Stimulated activated CD4-positive, alpha-beta T cell treated with anti-CD3 and anti-CD28 coated beads, Interleukin-2, amount 100 ng/mL, for 48 hours (primary cell): ENCODE data around the gene CCRL2.
"Not testable (repeated sequence)": the region's sequence is repeated elsewhere in the genome, so short reads cannot be mapped to it uniquely, and the experiment has no call there.

ENCODE experiments used
- DNase-seq, 2 donors: peaks; one replicate each; pipeline ENCODE4 v3.0.0-alpha.2; 2020

The CCRL2 gene

GRCh38 chr3:46405301-46406019, 1.6 kb upstream of the CCRL2 start:
- DNase-seq = no peak

- DNase-seq = no peak
Observed at GRCh38 chr3:46406443-46406787, 644 bp upstream of the CCRL2 start.

- no peak for DNase-seq
Observed at GRCh38 chr3:46407970-46408369, 911 bp downstream of the CCRL2 start.

- no peak for DNase-seq
Observed at GRCh38 chr3:46408853-46409252, 1.8 kb downstream of the CCRL2 start.

GRCh38 chr3:46409739-46410489, 2.9 kb downstream of the CCRL2 start:
- no peak for DNase-seq

GRCh38 chr3:46410669-46411068, 3.6 kb downstream of the CCRL2 start:
- DNase-seq = no peak

- DNase-seq = no peak
Observed at GRCh38 chr3:46411271-46411670, 4.2 kb downstream of the CCRL2 start.

- no peak for DNase-seq
Observed at GRCh38 chr3:46412786-46413298, 5.8 kb downstream of the CCRL2 start.

GRCh38 chr3:46413951-46414350, 6.9 kb downstream of the CCRL2 start:
- DNase-seq = no peak

GRCh38 chr3:46414739-46415138, 7.7 kb downstream of the CCRL2 start:
- DNase-seq = no peak

- DNase-seq = no peak
Observed at GRCh38 chr3:46416125-46416810, 9.2 kb downstream of the CCRL2 start.

GRCh38 chr3:46416811-46417510, 9.9 kb downstream of the CCRL2 start:
- DNase-seq = no peak

- no peak for DNase-seq
Observed at GRCh38 chr3:46417841-46418611, 11.0 kb downstream of the CCRL2 start.

GRCh38 chr3:46419816-46420215, 12.8 kb downstream of the CCRL2 start:
- no peak for DNase-seq

- no peak for DNase-seq
Observed at GRCh38 chr3:46420931-46421330, 13.9 kb downstream of the CCRL2 start.

- no peak for DNase-seq
Observed at GRCh38 chr3:46422617-46423016, 15.6 kb downstream of the CCRL2 start.

- DNase-seq = no peak
Observed at GRCh38 chr3:46423588-46423987, 16.5 kb downstream of the CCRL2 start.

- not testable (repeated sequence) for DNase-seq
Observed at GRCh38 chr3:46426476-46426875, 19.4 kb downstream of the CCRL2 start.

GRCh38 chr3:46427404-46427803, 20.3 kb downstream of the CCRL2 start:
- not testable (repeated sequence) for DNase-seq

GRCh38 chr3:46427916-46428833, 21.1 kb downstream of the CCRL2 start:
- DNase-seq = no peak

GRCh38 chr3:46429250-46429649, 22.2 kb downstream of the CCRL2 start:
- no peak for DNase-seq
